Peyer's patch (tissue), 4 donors: Measurements from ENCODE around the gene LSP1.

Source experiments
- POLR2A ChIP-seq, 2 donors: fragments of 450-650 bp; IDR thresholded peaks; one replicate each; pipeline ENCODE4 v1.5.1; 2017; ENCODE audit warnings: antibody characterized with exemption in 2 of 2, mild to moderate bottlenecking in 2 of 2, moderate library complexity in 2 of 2
- TF ChIP-seq, protein P1 (sequence below), 6 experiments: fragments of 450-650 bp in 4 of 6; fragments of 200-600 bp in 2 of 6; sonication (generic) in 1 of 6; IDR thresholded peaks; one replicate each; pipeline ENCODE4 v1.5.1; 2017 to 2019; ENCODE audit warnings: antibody characterized with exemption in 6 of 6, mild to moderate bottlenecking in 3 of 6, moderate library complexity in 1 of 6

DNA sequence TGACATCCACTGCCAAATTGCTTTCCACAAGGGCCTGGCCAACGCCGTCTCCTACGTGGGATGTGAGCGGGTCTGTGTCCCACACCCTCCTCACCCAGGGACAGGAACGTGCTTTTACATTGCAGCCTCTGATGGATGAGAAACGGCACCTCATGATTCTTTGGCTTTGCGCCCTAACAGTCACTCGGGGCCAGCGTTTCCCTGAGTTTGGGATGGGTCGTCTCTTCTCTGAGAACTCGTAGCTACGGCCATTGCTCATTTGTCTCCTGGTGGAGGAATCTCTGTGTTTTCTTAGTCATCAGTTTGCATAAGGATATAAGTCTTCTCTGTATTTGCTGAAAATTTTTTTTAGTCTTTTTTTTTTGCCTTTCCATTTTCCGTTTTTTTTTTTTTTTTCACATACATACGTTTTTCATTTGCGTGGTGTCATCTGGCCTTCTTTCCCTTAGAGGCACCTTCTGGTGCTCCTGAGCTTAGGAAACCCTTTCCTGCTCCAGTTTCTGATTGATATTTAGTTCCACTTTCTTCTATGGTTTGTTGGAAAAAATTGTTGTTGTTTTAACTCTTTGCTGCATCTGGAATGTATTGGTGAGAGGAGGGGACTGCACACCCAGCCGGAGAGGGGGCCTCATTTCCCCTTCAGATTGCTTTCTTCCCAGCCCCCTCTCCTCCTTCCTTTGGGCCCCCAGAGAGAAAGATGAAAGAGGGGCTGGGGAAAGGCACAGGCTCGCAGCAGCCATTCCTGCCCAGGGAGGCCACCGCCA lies 78.6 kb downstream of the LSP1 start:
- TF ChIP-seq POLR2A (IDR thresholded peaks at IDR 0.05): no peak
- TF ChIP-seq, protein P1, sequence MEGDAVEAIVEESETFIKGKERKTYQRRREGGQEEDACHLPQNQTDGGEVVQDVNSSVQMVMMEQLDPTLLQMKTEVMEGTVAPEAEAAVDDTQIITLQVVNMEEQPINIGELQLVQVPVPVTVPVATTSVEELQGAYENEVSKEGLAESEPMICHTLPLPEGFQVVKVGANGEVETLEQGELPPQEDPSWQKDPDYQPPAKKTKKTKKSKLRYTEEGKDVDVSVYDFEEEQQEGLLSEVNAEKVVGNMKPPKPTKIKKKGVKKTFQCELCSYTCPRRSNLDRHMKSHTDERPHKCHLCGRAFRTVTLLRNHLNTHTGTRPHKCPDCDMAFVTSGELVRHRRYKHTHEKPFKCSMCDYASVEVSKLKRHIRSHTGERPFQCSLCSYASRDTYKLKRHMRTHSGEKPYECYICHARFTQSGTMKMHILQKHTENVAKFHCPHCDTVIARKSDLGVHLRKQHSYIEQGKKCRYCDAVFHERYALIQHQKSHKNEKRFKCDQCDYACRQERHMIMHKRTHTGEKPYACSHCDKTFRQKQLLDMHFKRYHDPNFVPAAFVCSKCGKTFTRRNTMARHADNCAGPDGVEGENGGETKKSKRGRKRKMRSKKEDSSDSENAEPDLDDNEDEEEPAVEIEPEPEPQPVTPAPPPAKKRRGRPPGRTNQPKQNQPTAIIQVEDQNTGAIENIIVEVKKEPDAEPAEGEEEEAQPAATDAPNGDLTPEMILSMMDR (IDR thresholded peaks at IDR 0.05): no peak
